ENCODE data around the gene SLC46A1.

- TF ChIP-seq HDAC2 (IDR thresholded peaks at IDR 0.05; ENCODE audit: borderline replicate concordance in 1 of 2, low read depth in 2 of 2, low read length in 2 of 2) (no peak), TEAD4 (IDR thresholded peaks at IDR 0.05; ENCODE audit: low read depth, low read length) (no peak), YY1 (IDR thresholded peaks at IDR 0.05; ENCODE audit: low read depth, low read length) (no peak), POLR2A (IDR thresholded peaks at IDR 0.05; ENCODE audit: control extremely low read depth in 1 of 2, low read depth in 2 of 2, low read length in 2 of 2) (no peak)
Measured at GRCh38 chr17:28347261-28347891, 58.6 kb downstream of the SLC46A1 start.
